WERI-Rb-1 (cell line): ENCODE measurements around the gene RABEP2.
A peak's percentile ranks its signal among the peaks of the same experiment; 100 is the strongest.
"Not testable (repeated sequence)": the region's sequence is repeated elsewhere in the genome, so short reads cannot be mapped to it uniquely, and the experiment has no call there.

ENCODE experiments used
- DNase-seq: peaks from one replicate; pipeline ENCODE4 v3.0.0-alpha.2; 2020
- H3K27ac ChIP-seq: fragments of 250-450 bp; sonication (Bioruptor Pico); 2 replicates; pipeline ENCODE4 v1.5.1; 2020; ENCODE audit warnings: mild to moderate bottlenecking, moderate library complexity
- H3K27me3 ChIP-seq: fragments of 250-450 bp; sonication (Bioruptor Pico); 2 replicates; pipeline ENCODE4 v1.5.1; 2021; ENCODE audit warnings: mild to moderate bottlenecking, low read depth, moderate library complexity; ENCODE audit not compliant: insufficient read depth, severe bottlenecking
- H3K36me3 ChIP-seq: fragments of 250-450 bp; sonication (Bioruptor Pico); 2 replicates; pipeline ENCODE4 v1.5.1; 2020; ENCODE audit warnings: mild to moderate bottlenecking, moderate library complexity
- H3K4me3 ChIP-seq: 2 replicates; pipeline ENCODE4 v1.5.1; 2011; ENCODE audit warnings: low read depth, mild to moderate bottlenecking, control low read depth, low read length
- H3K9me3 ChIP-seq: fragments of 250-450 bp; sonication (Bioruptor Pico); 2 replicates; pipeline ENCODE4 v1.5.1; 2021; ENCODE audit warnings: mild to moderate bottlenecking, moderate library complexity; ENCODE audit not compliant: severe bottlenecking
- TF ChIP-seq, protein P1 (sequence below): IDR thresholded peaks from 2 replicates; pipeline ENCODE4 v1.5.1; 2011; ENCODE audit warnings: low read depth, mild to moderate bottlenecking, control low read depth, inconsistent platforms, low read length

The RABEP2 gene

DNA sequence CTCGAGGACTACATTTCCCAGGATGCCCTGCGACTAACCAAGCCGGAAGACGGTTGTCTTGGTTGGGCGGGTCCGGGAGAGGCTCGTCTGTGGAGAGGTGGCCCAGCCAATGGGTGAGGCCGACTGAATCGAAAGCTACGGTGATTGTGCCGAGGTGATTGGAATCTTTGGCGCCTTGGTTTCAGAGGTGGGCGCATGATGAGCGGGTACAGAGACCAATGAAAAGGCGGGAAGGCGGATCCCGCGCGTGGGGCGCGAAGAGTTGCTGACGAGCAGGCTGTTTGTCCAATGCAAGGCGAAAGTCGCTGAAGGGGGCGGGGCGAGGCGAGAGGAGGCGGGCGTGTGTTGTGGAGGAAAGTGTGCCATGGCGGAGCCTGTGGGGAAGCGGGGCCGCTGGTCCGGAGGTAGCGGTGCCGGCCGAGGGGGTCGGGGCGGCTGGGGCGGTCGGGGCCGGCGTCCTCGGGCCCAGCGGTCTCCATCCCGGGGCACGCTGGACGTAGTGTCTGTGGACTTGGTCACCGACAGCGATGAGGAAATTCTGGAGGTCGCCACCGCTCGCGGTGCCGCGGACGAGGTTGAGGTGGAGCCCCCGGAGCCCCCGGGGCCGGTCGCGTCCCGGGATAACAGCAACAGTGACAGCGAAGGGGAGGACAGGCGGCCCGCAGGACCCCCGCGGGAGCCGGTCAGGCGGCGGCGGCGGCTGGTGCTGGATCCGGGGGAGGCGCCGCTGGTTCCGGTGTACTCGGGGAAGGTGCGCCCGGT, 25.8 kb upstream of the RABEP2 start, which contains the start of gene NFATC2IP:
Gene NFATC2IP, plus strand, starts transcription at position 290 of the 762 bp plus-strand sequence. Its CDS starts 75 bp downstream, at position 365.
- TF ChIP-seq, protein P1, sequence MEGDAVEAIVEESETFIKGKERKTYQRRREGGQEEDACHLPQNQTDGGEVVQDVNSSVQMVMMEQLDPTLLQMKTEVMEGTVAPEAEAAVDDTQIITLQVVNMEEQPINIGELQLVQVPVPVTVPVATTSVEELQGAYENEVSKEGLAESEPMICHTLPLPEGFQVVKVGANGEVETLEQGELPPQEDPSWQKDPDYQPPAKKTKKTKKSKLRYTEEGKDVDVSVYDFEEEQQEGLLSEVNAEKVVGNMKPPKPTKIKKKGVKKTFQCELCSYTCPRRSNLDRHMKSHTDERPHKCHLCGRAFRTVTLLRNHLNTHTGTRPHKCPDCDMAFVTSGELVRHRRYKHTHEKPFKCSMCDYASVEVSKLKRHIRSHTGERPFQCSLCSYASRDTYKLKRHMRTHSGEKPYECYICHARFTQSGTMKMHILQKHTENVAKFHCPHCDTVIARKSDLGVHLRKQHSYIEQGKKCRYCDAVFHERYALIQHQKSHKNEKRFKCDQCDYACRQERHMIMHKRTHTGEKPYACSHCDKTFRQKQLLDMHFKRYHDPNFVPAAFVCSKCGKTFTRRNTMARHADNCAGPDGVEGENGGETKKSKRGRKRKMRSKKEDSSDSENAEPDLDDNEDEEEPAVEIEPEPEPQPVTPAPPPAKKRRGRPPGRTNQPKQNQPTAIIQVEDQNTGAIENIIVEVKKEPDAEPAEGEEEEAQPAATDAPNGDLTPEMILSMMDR = no peak
- H3K9me3 ChIP-seq = no peaks in the 10 kb centered on the region
- peak; percentile 99 for DNase-seq
- H3K36me3 ChIP-seq = peaks cover 36% of the 10 kb centered on the region
- peak within 1 kb of the TSS; percentile 79 for H3K27ac ChIP-seq
- H3K27me3 ChIP-seq = no peaks in the 10 kb centered on the region
- peak within 1 kb of the TSS; percentile 93 for H3K4me3 ChIP-seq

DNA sequence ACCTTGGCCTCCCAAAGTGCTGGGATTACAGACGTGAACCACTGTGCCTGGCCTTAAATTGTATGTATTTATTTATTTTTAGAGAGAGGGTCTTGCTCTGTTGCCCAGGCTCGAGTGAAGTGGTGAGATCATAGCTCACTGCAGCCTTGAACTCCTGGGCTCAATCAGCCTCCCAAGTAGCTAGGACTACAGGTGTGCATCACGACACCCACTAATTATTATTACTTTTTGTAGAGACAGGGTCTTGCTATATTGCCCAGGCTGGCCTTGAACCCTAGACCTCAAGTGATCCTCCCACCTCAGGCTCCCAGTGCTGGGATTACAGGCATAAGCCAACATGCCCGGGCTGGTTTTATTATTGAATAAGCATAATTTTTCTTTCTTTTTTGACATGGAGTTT, 21.6 kb upstream of the RABEP2 start:
- Histone ChIP-seq H3K36me3 (no peaks in the 10 kb centered on the region), H3K27me3 (no peaks in the 10 kb centered on the region), H3K9me3 (no peaks in the 10 kb centered on the region), H3K4me3 (no peak overlapping the region), H3K27ac (peak overlapping the region; percentile 86)
- TF ChIP-seq, protein P1 = no peak
- DNase-seq = no peak

DNA sequence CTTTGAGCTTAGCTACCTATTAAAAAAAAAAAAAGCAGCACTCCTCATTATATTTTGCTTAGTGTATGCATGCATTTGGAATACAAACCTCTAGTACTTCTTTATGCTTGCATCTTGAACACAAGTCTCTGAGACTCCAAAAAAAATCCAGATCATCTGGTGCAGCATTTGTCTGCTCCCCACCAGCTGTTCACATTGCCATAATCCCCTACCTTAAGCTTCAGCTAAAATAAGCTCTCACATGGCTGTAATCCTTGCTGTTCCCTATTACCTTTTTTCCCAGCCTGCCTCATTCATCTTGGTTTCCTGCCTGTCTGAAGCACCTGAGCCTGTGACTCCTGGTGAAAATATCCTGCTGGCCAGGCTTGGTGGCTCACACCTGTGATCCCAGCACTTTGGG, 18.2 kb upstream of the RABEP2 start:
- DNase-seq = peak; percentile 76
- H3K27me3 ChIP-seq = no peaks in the 10 kb centered on the region
- H3K9me3 ChIP-seq = no peaks in the 10 kb centered on the region
- H3K36me3 ChIP-seq = no peaks in the 10 kb centered on the region
- TF ChIP-seq, protein P1 = no peak
- no peak overlapping the region for H3K4me3 ChIP-seq
- peak overlapping the region; percentile 83 for H3K27ac ChIP-seq

DNA sequence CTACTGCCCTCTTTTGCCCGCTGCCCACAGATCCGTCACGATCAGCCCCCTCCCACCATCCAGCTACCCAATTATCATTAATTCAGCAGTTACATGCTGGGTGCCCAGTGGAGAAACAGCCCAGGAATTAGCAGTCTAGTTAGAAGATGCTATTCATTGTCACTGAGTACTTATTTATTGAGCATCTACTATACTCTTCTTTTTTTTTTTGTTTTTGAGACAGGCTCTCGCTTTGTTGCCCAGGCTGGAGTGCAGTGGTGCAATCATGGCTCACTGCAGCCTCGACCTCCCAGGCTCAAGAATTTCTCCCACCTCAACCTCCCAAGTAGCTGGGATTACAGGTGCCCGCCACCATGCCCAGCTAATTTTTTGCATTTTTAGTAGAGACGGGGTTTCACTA, 14.8 kb upstream of the RABEP2 start:
- not testable (repeated sequence) for H3K27me3 ChIP-seq, H3K36me3 ChIP-seq, H3K27ac ChIP-seq, DNase-seq, H3K4me3 ChIP-seq, H3K9me3 ChIP-seq

DNA sequence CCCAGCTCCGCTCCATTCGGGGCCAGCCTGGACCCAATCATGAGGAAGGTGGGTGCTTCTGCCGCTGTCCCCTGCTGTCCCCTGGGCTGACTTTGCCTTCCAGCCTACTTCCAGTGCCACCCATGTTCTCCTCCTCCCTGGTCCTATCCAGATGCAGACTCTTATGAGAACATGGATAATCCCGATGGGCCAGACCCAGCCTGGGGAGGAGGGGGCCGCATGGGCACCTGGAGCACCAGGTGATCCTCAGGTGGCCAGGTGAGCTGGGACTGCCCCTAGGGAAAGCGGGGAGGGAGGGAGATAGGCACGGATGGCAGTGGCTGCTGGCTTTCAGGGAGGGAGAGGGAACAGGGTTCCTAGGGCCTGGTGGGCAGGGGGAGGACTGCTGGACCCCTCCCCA, 13.7 kb upstream of the RABEP2 start:
- no peaks in the 10 kb centered on the region for H3K27me3 ChIP-seq
- no peak overlapping the region for H3K27ac ChIP-seq
- H3K4me3 ChIP-seq = no peak overlapping the region
- no peak for DNase-seq
- no peaks in the 10 kb centered on the region for H3K9me3 ChIP-seq
- H3K36me3 ChIP-seq = no peaks in the 10 kb centered on the region
- TF ChIP-seq, protein P1 = no peak

DNA sequence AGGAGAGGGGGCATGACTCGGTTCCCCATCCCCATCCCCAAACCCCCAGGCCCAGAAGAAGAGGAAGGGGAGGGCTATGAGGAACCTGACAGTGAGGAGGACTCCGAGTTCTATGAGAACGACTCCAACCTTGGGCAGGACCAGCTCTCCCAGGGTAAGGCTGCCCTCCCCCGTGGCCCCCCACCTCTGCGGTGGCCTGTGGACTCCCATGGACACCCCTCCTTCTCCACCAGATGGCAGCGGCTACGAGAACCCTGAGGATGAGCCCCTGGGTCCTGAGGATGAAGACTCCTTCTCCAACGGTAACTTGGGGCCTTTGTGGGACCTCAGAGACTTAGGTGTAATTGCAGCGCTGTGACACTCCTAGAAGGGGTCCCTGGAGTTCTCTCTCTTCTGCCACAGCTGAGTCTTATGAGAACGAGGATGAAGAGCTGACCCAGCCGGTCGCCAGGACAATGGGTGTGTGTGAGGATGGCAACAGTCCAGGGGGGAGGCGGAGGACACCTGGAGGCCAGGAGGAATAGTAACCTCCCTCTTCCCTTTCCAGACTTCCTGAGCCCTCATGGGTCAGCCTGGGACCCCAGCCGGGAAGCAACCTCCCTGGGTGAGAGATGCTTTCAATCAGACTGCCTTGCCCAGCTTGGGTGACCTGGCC, 12.3 kb upstream of the RABEP2 start:
- Histone ChIP-seq H3K27me3 (no peaks in the 10 kb centered on the region), H3K36me3 (no peaks in the 10 kb centered on the region), H3K9me3 (no peaks in the 10 kb centered on the region), H3K27ac (no peak overlapping the region), H3K4me3 (no peak overlapping the region)
- peak; percentile 37 for DNase-seq
- TF ChIP-seq, protein P1 = 0 out of 2 replicates have a peak, but pooled peaks have one; percentile 10
